Neural cell (in vitro differentiated cells): Measurements from ENCODE around the gene TMEM273. TPM values are rescaled to one million over a fixed set of nuclear protein-coding genes. Genes with fewer than 3 reads are reported as not detected.

Experiments used
- H2AFZ ChIP-seq: fragments of 200-600, 300-800 bp; sonication (generic), shearing (Covaris generic); 2 replicates; pipeline ENCODE4 v1.6.0; 2014; ENCODE audit warnings: low read depth, mild to moderate bottlenecking, antibody characterized with exemption, low read length, moderate library complexity
- H3F3A ChIP-seq: fragments of 200-600 bp; shearing (Covaris generic); 2 replicates; pipeline ENCODE4 v1.6.1; 2016; ENCODE audit warnings: mild to moderate bottlenecking, moderate library complexity, mixed read lengths, antibody characterized with exemption, low read length; ENCODE audit not compliant: insufficient read depth, poor library complexity, severe bottlenecking
- H3K27ac ChIP-seq: fragments of 200-600, 300-800 bp; sonication (generic), shearing (Covaris generic); 2 replicates; pipeline ENCODE4 v1.5.1; 2014; ENCODE audit warnings: mild to moderate bottlenecking, low read length, moderate library complexity
- H3K27me3 ChIP-seq: fragments of 300-800, 200-600 bp; sonication (generic), shearing (Covaris generic); 2 replicates; pipeline ENCODE4 v1.6.0; 2014; ENCODE audit warnings: mild to moderate bottlenecking, low read depth, low read length, moderate library complexity; ENCODE audit not compliant: insufficient read depth
- H3K36me3 ChIP-seq: fragments of 300-800, 200-600 bp; sonication (generic), shearing (Covaris generic); 2 replicates; pipeline ENCODE4 v1.5.1; 2014; ENCODE audit warnings: mild to moderate bottlenecking, antibody characterized with exemption, low read length, moderate library complexity; ENCODE audit not compliant: insufficient read depth
- H3K4me2 ChIP-seq: fragments of 300-800, 200-600 bp; sonication (generic), shearing (Covaris generic); 2 replicates; pipeline ENCODE4 v1.6.0; 2014; ENCODE audit warnings: mild to moderate bottlenecking, low read length
- H3K4me3 ChIP-seq: fragments of 300-800, 200-600 bp; sonication (generic), shearing (Covaris generic); 2 replicates; pipeline ENCODE4 v1.5.1; 2014; ENCODE audit warnings: mild to moderate bottlenecking, low read length, moderate library complexity
- H3K79me2 ChIP-seq: fragments of 200-600 bp; shearing (Covaris generic); replicated peaks from 2 replicates; pipeline ENCODE4 v1.6.0; 2014; ENCODE audit warnings: mild to moderate bottlenecking, low read length, moderate library complexity; ENCODE audit not compliant: insufficient read depth
- H3K9ac ChIP-seq: fragments of 300-800, 200-600 bp; sonication (generic), shearing (Covaris generic); 2 replicates; pipeline ENCODE4 v1.6.1; 2016; ENCODE audit warnings: mild to moderate bottlenecking, low read length, mixed read lengths
- H3K9me2 ChIP-seq: fragments of 200-600 bp; shearing (Covaris generic); 2 replicates; pipeline ENCODE4 v1.6.1; 2016; ENCODE audit warnings: mild to moderate bottlenecking, low read length, mixed read lengths; ENCODE audit not compliant: insufficient read depth
- H3K9me3 ChIP-seq: fragments of 200-600, 300-800 bp; sonication (generic), shearing (Covaris generic); 2 replicates; pipeline ENCODE4 v1.6.1; 2016; ENCODE audit warnings: mild to moderate bottlenecking, mixed run types, low read length, moderate library complexity, mixed read lengths
- H4K20me1 ChIP-seq: fragments of 200-600 bp; shearing (Covaris generic); 2 replicates; pipeline ENCODE4 v1.6.1; 2016; ENCODE audit warnings: mild to moderate bottlenecking, mixed run types; ENCODE audit not compliant: insufficient read depth
- CTCF ChIP-seq: fragments of 450-650 bp; IDR thresholded peaks from 2 replicates; pipeline ENCODE4 v1.5.1; 2014; ENCODE audit warnings: antibody characterized with exemption, mild to moderate bottlenecking, moderate library complexity; ENCODE audit not compliant: poor library complexity, severe bottlenecking
- EP300 ChIP-seq: fragments of 450-650 bp; conservative IDR thresholded peaks from 2 replicates; pipeline ENCODE4 v1.6.1; 2014; ENCODE audit warnings: antibody characterized with exemption, mild to moderate bottlenecking, moderate library complexity; ENCODE audit not compliant: poor library complexity, severe bottlenecking
- EZH2 ChIP-seq: fragments of 200-600, 300-800 bp; shearing (Covaris generic), sonication (generic); IDR thresholded peaks from 2 replicates; pipeline ENCODE4 v1.6.1; 2014; ENCODE audit warnings: antibody characterized with exemption, low read length, borderline replicate concordance, mild to moderate bottlenecking; ENCODE audit not compliant: insufficient read depth, poor library complexity, severe bottlenecking
- MXI1 ChIP-seq: fragments of 450-650 bp; conservative IDR thresholded peaks from 2 replicates; pipeline ENCODE4 v1.6.1; 2014; ENCODE audit warnings: antibody characterized with exemption, mild to moderate bottlenecking; ENCODE audit not compliant: poor library complexity, severe bottlenecking
- POLR2AphosphoS5 ChIP-seq: IDR thresholded peaks from 2 replicates; pipeline ENCODE4 v1.6.1; 2012
- RAD21 ChIP-seq: fragments of 450-650 bp; conservative IDR thresholded peaks from 2 replicates; pipeline ENCODE4 v1.6.1; 2014; ENCODE audit warnings: antibody characterized with exemption, mild to moderate bottlenecking, moderate library complexity
- SMC3 ChIP-seq: fragments of 450-650 bp; conservative IDR thresholded peaks from 2 replicates; pipeline ENCODE4 v1.6.1; 2014; ENCODE audit warnings: antibody characterized with exemption, mild to moderate bottlenecking, moderate library complexity; ENCODE audit not compliant: poor library complexity
- TAF1 ChIP-seq: IDR thresholded peaks from 2 replicates; pipeline ENCODE4 v1.6.1; 2012; ENCODE audit warnings: low read depth
- polyA plus RNA-seq: library from polyadenylated mRNA; depleted of rRNA; stranded (reverse); fragments of >200 nt; gene quantifications from 2 replicates; pipeline ENCODE4 v1.2.3, GENCODE V29; 2014
- TF ChIP-seq, protein P1 (sequence below): IDR thresholded peaks from 2 replicates; pipeline ENCODE4 v1.6.1; 2012; ENCODE audit warnings: borderline replicate concordance

The TMEM273 gene
- polyA plus RNA-seq, 1 donor from 2014 or later, result not detected

GRCh38 chr10:49123981-49124950 lies 63.9 kb downstream of the TMEM273 start:
- Histone ChIP-seq H2AFZ (no peak overlapping the region), H3K27ac (no peak overlapping the region), H4K20me1 (no peaks in the 10 kb centered on the region), H3K4me2 (no peak overlapping the region), H3K27me3 (no peaks in the 10 kb centered on the region), H3K9ac (no peak overlapping the region), H3K9me2 (no peaks in the 10 kb centered on the region), H3K36me3 (no peaks in the 10 kb centered on the region), H3K4me3 (no peak overlapping the region), H3F3A (no peaks in the 10 kb centered on the region), H3K79me2 (no peaks in the 10 kb centered on the region), H3K9me3 (no peaks in the 10 kb centered on the region)
- TF ChIP-seq MXI1 (no peak), RAD21 (no peak), EZH2 (no peak), SMC3 (no peak), TAF1 (no peak), POLR2AphosphoS5 (no peak)
- TF ChIP-seq, protein P1, sequence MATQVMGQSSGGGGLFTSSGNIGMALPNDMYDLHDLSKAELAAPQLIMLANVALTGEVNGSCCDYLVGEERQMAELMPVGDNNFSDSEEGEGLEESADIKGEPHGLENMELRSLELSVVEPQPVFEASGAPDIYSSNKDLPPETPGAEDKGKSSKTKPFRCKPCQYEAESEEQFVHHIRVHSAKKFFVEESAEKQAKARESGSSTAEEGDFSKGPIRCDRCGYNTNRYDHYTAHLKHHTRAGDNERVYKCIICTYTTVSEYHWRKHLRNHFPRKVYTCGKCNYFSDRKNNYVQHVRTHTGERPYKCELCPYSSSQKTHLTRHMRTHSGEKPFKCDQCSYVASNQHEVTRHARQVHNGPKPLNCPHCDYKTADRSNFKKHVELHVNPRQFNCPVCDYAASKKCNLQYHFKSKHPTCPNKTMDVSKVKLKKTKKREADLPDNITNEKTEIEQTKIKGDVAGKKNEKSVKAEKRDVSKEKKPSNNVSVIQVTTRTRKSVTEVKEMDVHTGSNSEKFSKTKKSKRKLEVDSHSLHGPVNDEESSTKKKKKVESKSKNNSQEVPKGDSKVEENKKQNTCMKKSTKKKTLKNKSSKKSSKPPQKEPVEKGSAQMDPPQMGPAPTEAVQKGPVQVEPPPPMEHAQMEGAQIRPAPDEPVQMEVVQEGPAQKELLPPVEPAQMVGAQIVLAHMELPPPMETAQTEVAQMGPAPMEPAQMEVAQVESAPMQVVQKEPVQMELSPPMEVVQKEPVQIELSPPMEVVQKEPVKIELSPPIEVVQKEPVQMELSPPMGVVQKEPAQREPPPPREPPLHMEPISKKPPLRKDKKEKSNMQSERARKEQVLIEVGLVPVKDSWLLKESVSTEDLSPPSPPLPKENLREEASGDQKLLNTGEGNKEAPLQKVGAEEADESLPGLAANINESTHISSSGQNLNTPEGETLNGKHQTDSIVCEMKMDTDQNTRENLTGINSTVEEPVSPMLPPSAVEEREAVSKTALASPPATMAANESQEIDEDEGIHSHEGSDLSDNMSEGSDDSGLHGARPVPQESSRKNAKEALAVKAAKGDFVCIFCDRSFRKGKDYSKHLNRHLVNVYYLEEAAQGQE, result no peak

GRCh38 chr10:49120911-49121310 lies 67.3 kb downstream of the TMEM273 start:
- H3F3A ChIP-seq, result no peaks in the 10 kb centered on the region
- no peaks in the 10 kb centered on the region for H3K36me3 ChIP-seq
- no peak overlapping the region for H2AFZ ChIP-seq
- no peaks in the 10 kb centered on the region for H4K20me1 ChIP-seq
- H3K9ac ChIP-seq, result no peak overlapping the region
- H3K4me3 ChIP-seq, result no peak overlapping the region
- no peak overlapping the region for H3K4me2 ChIP-seq
- TF ChIP-seq SMC3 (no peak), RAD21 (no peak), EZH2 (no peak), MXI1 (no peak), EP300 (no peak), POLR2AphosphoS5 (no peak), TAF1 (no peak), CTCF (no peak)
- TF ChIP-seq, protein P1, result no peak
- H3K79me2 ChIP-seq, result no peaks in the 10 kb centered on the region
- no peaks in the 10 kb centered on the region for H3K9me2 ChIP-seq
- H3K9me3 ChIP-seq, result no peaks in the 10 kb centered on the region
- H3K27ac ChIP-seq, result no peak overlapping the region
- H3K27me3 ChIP-seq, result no peaks in the 10 kb centered on the region
